Small intestine (tissue), 7 donors: ENCODE data around the gene MSL2. TPM values are rescaled to one million over a fixed set of nuclear protein-coding genes. Genes with fewer than 3 reads are reported as not detected.

Source experiments
- DNase-seq, 2 donors: peaks; one replicate each; pipeline versions ENCODE4 v3.0.0 to v3.0.0-alpha.2; 2013
- FAIRE-seq: peaks from 2 replicates; lab custom pipeline; 2012; peaks lifted over from hg19 to GRCh38; lab: Jason Lieb, UNC
- H3K27ac ChIP-seq, 3 donors: one replicate each; pipeline ENCODE4 v1.5.1; 2013; ENCODE audit warnings: low read length in 2 of 3, mild to moderate bottlenecking in 2 of 3, control low read depth in 1 of 3, inconsistent platforms in 1 of 3, low read depth in 1 of 3, moderate library complexity in 1 of 3
- H3K27me3 ChIP-seq, 3 donors: one replicate each; pipeline ENCODE4 v1.6.1; 2013; ENCODE audit warnings: low read length in 3 of 3, inconsistent platforms in 1 of 3; ENCODE audit not compliant: control insufficient read depth in 3 of 3, insufficient read depth in 3 of 3
- H3K36me3 ChIP-seq, 3 donors: one replicate each; pipeline ENCODE4 v1.6.1; 2013; ENCODE audit warnings: low read length in 3 of 3, inconsistent platforms in 1 of 3, low read depth in 1 of 3, mild to moderate bottlenecking in 1 of 3, moderate library complexity in 1 of 3; ENCODE audit not compliant: control insufficient read depth in 3 of 3, insufficient read depth in 2 of 3
- H3K4me1 ChIP-seq, 3 donors: one replicate each; pipeline ENCODE4 v1.6.1; 2013; ENCODE audit warnings: low read length in 2 of 3, inconsistent platforms in 1 of 3, low read depth in 1 of 3, mild to moderate bottlenecking in 1 of 3, moderate library complexity in 1 of 3; ENCODE audit not compliant: control insufficient read depth in 3 of 3, insufficient read depth in 2 of 3
- H3K4me3 ChIP-seq, 3 donors: one replicate each; pipeline ENCODE4 v1.5.1; 2013; ENCODE audit warnings: low read length in 3 of 3, control low read depth in 1 of 3, inconsistent platforms in 1 of 3, low read depth in 1 of 3, mild to moderate bottlenecking in 1 of 3, moderate library complexity in 1 of 3
- H3K9me3 ChIP-seq, 2 donors: one replicate each; pipeline ENCODE4 v1.6.1; 2013; ENCODE audit warnings: low read depth in 1 of 2, low read length in 1 of 2; ENCODE audit not compliant: control insufficient read depth in 2 of 2, insufficient read depth in 1 of 2
- WGBS, 3 donors: extraction: QIAGEN DNeasy Blood & Tissue Kit; methylation state at CpG; one replicate each; pipeline ENCODE4 v1.1.7; 2013; 5-methylcytosine and 5-hydroxymethylcytosine counted together
- polyA plus RNA-seq, 4 donors: library from polyadenylated mRNA; stranded (reverse) in 3 of 4; unstranded in 1 of 4; fragments of 200-250 nt in 3 of 4; fragments of 120-200 nt in 1 of 4; gene quantifications; one replicate each; pipeline versions ENCODE4 v1.2.1 to v1.2.3, GENCODE V29; 2013
- donor health status: healthy with polysubstance abuse.
- donor health status: control.
- donor health status: control.
- donor health status: Bipolar disorder and iron deficiency.
- donor health status: healthy.

MSL2 gene
- polyA plus RNA-seq, 4 donors: 3.8 to 29.9 (median 6.5) TPM

- FAIRE-seq: no peak
- 77 to 87% (median 79%) methylated on average over 1 of the region's 1 CpG for WGBS, 3 donors
- DNase-seq: no peak
These were observed 86.6 kb downstream of the MSL2 start for GRCh38 chr3:136109499-136109898.

DNA sequence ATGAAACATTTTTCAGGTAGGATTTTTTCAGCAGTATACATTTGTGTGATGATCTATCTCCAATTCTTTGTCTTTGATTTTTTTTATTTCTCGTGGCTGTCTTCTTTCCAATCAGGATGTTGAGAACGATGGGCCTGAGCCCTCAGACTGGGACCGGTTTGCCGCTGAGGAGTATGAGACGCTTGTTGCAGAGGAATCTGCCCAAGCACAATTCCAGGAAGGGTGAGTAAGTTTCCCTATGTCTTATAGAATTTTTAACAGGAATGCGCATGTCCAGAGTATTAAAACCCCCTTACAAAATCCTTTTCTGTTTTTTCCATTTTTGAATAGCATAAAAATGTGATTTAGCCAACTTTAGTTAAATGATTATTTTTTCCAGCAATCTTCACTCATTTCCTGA is 90.0 kb downstream of the MSL2 start:
- FAIRE-seq: no peak
- Histone ChIP-seq H3K27me3 (no peaks in the 10 kb centered on the region), H3K36me3 (peaks cover 0 to 2% (median 0%) of the 10 kb centered on the region in 3 donors), H3K4me3 (no peak overlapping the region), H3K27ac (no peak overlapping the region), H3K9me3 (no peaks in the 10 kb centered on the region), H3K4me1 (no peaks in the 10 kb centered on the region)
- DNase-seq: no peak
- 92 to 95% (median 93%) methylated on average over 6 of the region's 6 CpGs for WGBS, 3 donors

More at GRCh38 chr3:136109499-136109898, 86.6 kb downstream of the MSL2 start:
- no peaks in the 10 kb centered on the region for H3K4me1 ChIP-seq
- H3K36me3 ChIP-seq: peaks cover 0 to 9% (median 0%) of the 10 kb centered on the region in 3 donors
- H3K27ac ChIP-seq: no peak overlapping the region
- H3K9me3 ChIP-seq: peaks cover 0 to 12% of the 10 kb centered on the region in 2 donors
- no peak overlapping the region for H3K4me3 ChIP-seq
- H3K27me3 ChIP-seq: no peaks in the 10 kb centered on the region

DNA sequence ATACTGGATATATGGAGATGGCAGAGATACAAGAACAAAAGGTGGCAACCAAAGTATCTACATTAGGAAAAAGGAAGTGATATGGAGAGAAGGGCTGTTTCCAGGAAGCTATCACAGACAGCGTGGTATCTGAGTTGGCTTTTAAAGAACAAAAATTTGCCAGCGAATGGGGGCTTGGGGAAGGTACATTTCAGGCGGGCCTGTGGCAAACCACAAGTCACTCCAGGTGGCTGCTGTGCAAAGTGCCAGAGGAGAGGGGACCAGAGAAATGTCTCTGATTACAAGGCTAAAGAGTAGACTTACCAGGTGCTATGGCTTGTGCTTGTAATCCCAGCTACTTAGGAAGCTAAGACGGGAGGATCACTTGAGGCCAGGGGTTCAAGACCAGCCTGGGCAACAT is 91.1 kb downstream of the MSL2 start:
- no peak for DNase-seq
- FAIRE-seq: no peak
- Histone ChIP-seq H3K9me3 (no peaks in the 10 kb centered on the region), H3K4me3 (no peak overlapping the region), H3K4me1 (no peaks in the 10 kb centered on the region), H3K27me3 (no peaks in the 10 kb centered on the region), H3K27ac (no peak overlapping the region), H3K36me3 (peaks cover 0 to 2% (median 0%) of the 10 kb centered on the region in 3 donors)
- 75 to 94% (median 76%) methylated on average over 4 of the region's 4 CpGs for WGBS, 3 donors

Other genes with a start within 250 kb of the MSL2 start
- 1 to 10 TPM; 1.0 to 8.6 (median 3.4) TPM for gene PPP2R3A, start 230.6 kb downstream of the MSL2 start, polyA plus RNA-seq
- 10 to 100 TPM; 24.0 to 39.5 (median 33.2) TPM for gene PCCB, start 54.0 kb upstream of the MSL2 start, polyA plus RNA-seq